NB4 (cell line): Measurements from ENCODE around the gene SMARCE1.
A peak's percentile ranks its signal among the peaks of the same experiment; 100 is the strongest.

Experiments used
- CTCF ChIP-seq: IDR thresholded peaks from one replicate; pipeline ENCODE4 v1.5.1; 2012; ENCODE audit warnings: low read depth, low read length
- POLR2A ChIP-seq: IDR thresholded peaks from 2 replicates; pipeline ENCODE4 v1.6.1; 2011; ENCODE audit warnings: mild to moderate bottlenecking; ENCODE audit not compliant: insufficient read length; ENCODE audit errors: extremely low read depth

GRCh38 chr17:40647624-40648383, at the start of gene SMARCE1:
- TF ChIP-seq CTCF (no peak), POLR2A (peak; percentile 62)
